ENCODE results near the gene ANKZF1. TPM values are rescaled to one million over a fixed set of nuclear protein-coding genes. Genes with fewer than 3 reads are reported as not detected.

Gene ANKZF1
- total and polyA plus RNA-seq, 2 donors (not counting 1 experiment from before 2014, with no cell fraction given) = 152 to 181 TPM

- WGBS (ENCODE audit: insufficient coverage) = 97% methylated on average over 12 of the region's 15 CpGs
- Histone ChIP-seq H3K4me3 (ENCODE audit: control extremely low read depth in 1 of 5, extremely low read depth in 1 of 5, insufficient read depth in 1 of 5, low read depth in 2 of 5, low read length in 4 of 5) (no peak overlapping the region), H3K4me1 (ENCODE audit: control insufficient read depth in 2 of 2, insufficient read depth in 2 of 2, low read length in 2 of 2) (peaks cover 15 to 23% of the 10 kb centered on the region in 2 donors), H3K27me3 (replicated peaks in 1 of 4; ENCODE audit: control extremely low read depth in 1 of 4, control insufficient read depth in 3 of 4, insufficient read depth in 4 of 4, low read length in 3 of 4) (no peaks in the 10 kb centered on the region), H4K20me1 (ENCODE audit: control insufficient read depth, insufficient read depth, low read length, poor library complexity, severe bottlenecking) (peaks cover under 1% of the 10 kb centered on the region), H3K4me2 (replicated peaks; ENCODE audit: low read depth, low read length, poor library complexity, severe bottlenecking) (no peak overlapping the region), H3K27ac (ENCODE audit: low read length in 2 of 2) (no peak overlapping the region), H3K36me3 (replicated peaks in 1 of 2; ENCODE audit: control extremely low read depth in 1 of 2, control insufficient read depth in 1 of 2, extremely low read depth in 1 of 2, insufficient read depth in 2 of 2, low read length in 1 of 2) (peaks cover 3 to 8% of the 10 kb centered on the region in 2 experiments), H3K79me2 (ENCODE audit: control insufficient read depth, insufficient read depth, low read length) (no peaks in the 10 kb centered on the region), H3K9ac (ENCODE audit: low read length) (no peak overlapping the region), H2AFZ (ENCODE audit: insufficient read depth, low read depth, low read length, poor library complexity, severe bottlenecking) (no peak overlapping the region), H3K9me3 (ENCODE audit: control extremely low read depth in 1 of 3, control insufficient read depth in 2 of 3, insufficient read depth in 1 of 3, low read length in 2 of 3) (no peaks in the 10 kb centered on the region)
- intact Hi-C loops (cut with micrococcal nuclease) = no loop called here
- Mint-ChIP-seq H3K27me3 (no peaks in the 10 kb centered on the region), H3K4me1 (peaks cover 23% of the 10 kb centered on the region), H3K9me3 (ENCODE audit: insufficient read depth) (no peaks in the 10 kb centered on the region), H3K27ac (no peak overlapping the region), H3K4me3 (no peak overlapping the region)
- ChIA-PET CTCF (interaction anchor here (1.0 to 7.3 kb wide), 5 partner anchors 38 to 65 kb away, joined by 3 to 65 read pairs (median 5); partner anchors contain the start of genes DNAJB2, NHEJ1 and TUBA4A), POLR2A (no interaction called here)
- TF ChIP-seq CTCF (IDR thresholded peaks at IDR 0.05) (no peak), EZH2 (IDR thresholded peaks at IDR 0.05; ENCODE audit: borderline replicate concordance, insufficient read depth, low read depth, low read length, poor library complexity, severe bottlenecking) (no peak)
- DNase-seq = no peak
- no peak for ATAC-seq (ENCODE audit: low read depth)
Measured at GRCh38 chr2:219214141-219214540, 15.5 kb upstream of the ANKZF1 start.

- ATAC-seq (ENCODE audit: low read depth) (no peak), DNase-seq (no peak)
- H3K9ac ChIP-seq (ENCODE audit: low read length) = no peak overlapping the region
- no peaks in the 10 kb centered on the region for H3K79me2 ChIP-seq (ENCODE audit: control insufficient read depth, insufficient read depth, low read length)
- H3K4me1 ChIP-seq (ENCODE audit: control insufficient read depth in 2 of 2, insufficient read depth in 2 of 2, low read length in 2 of 2) = peaks cover 20 to 29% of the 10 kb centered on the region in 2 donors
- Mint-ChIP-seq H3K9me3 (ENCODE audit: insufficient read depth) (no peaks in the 10 kb centered on the region), H3K27ac (no peak overlapping the region), H3K27me3 (no peaks in the 10 kb centered on the region), H3K4me1 (peaks cover 26% of the 10 kb centered on the region), H3K4me3 (no peak overlapping the region)
- TF ChIP-seq EZH2 (IDR thresholded peaks at IDR 0.05; ENCODE audit: borderline replicate concordance, insufficient read depth, low read depth, low read length, poor library complexity, severe bottlenecking) (no peak), CTCF (IDR thresholded peaks at IDR 0.05) (no peak)
- no peak overlapping the region for H3K4me2 ChIP-seq (replicated peaks; ENCODE audit: low read depth, low read length, poor library complexity, severe bottlenecking)
- H3K27ac ChIP-seq (ENCODE audit: low read length in 2 of 2) = no peak overlapping the region
- no peak overlapping the region for H2AFZ ChIP-seq (ENCODE audit: insufficient read depth, low read depth, low read length, poor library complexity, severe bottlenecking)
- H4K20me1 ChIP-seq (ENCODE audit: control insufficient read depth, insufficient read depth, low read length, poor library complexity, severe bottlenecking) = peaks cover 7% of the 10 kb centered on the region
- no peaks in the 10 kb centered on the region for H3K27me3 ChIP-seq (replicated peaks in 1 of 4; ENCODE audit: control extremely low read depth in 1 of 4, control insufficient read depth in 3 of 4, insufficient read depth in 4 of 4, low read length in 3 of 4)
- H3K4me3 ChIP-seq (ENCODE audit: control extremely low read depth in 1 of 5, extremely low read depth in 1 of 5, insufficient read depth in 1 of 5, low read depth in 2 of 5, low read length in 4 of 5) = no peak overlapping the region
- no peaks in the 10 kb centered on the region for H3K9me3 ChIP-seq (ENCODE audit: control extremely low read depth in 1 of 3, control insufficient read depth in 2 of 3, insufficient read depth in 1 of 3, low read length in 2 of 3)
- 94% methylated on average over 3 of the region's 6 CpGs for WGBS (ENCODE audit: insufficient coverage)
- intact Hi-C loops (cut with micrococcal nuclease) = no loop called here
- H3K36me3 ChIP-seq (replicated peaks in 1 of 2; ENCODE audit: control extremely low read depth in 1 of 2, control insufficient read depth in 1 of 2, extremely low read depth in 1 of 2, insufficient read depth in 2 of 2, low read length in 1 of 2) = peaks cover 0 to 6% of the 10 kb centered on the region in 2 experiments
- ChIA-PET POLR2A (interaction anchor here (0.6 kb wide), 1 partner anchor 37 kb away, joined by 4 read pairs; no protein-coding TSS in a partner anchor), CTCF (interaction anchor here (1.1 to 7.3 kb wide), 4 partner anchors 12 to 57 kb away, joined by 5 to 65 read pairs (median 5); partner anchors contain the start of genes NHEJ1 and TUBA4A)
Measured at GRCh38 chr2:219214786-219215185, 14.8 kb upstream of the ANKZF1 start.

All from B cell (primary cell).